HepG2 (cell line): ENCODE data around the gene YLPM1. TPM values are rescaled to one million over a fixed set of nuclear protein-coding genes. Genes with fewer than 3 reads are reported as not detected.
A peak's percentile ranks its signal among the peaks of the same experiment; 100 is the strongest.

ENCODE experiments used
- BCL6 ChIP-seq: IDR thresholded peaks from 2 replicates; pipeline ENCODE4 v1.6.1; 2016; ENCODE audit warnings: missing genetic modification reagents, missing compliant biosample characterization
- CEBPB ChIP-seq: IDR thresholded peaks from 2 replicates; pipeline ENCODE4 v1.6.1; 2011; ENCODE audit warnings: low read depth, low read length, improper control_type of control experiment, borderline replicate concordance
- CENPT ChIP-seq: sonication (generic); formaldehyde crosslinking; IDR thresholded peaks from 2 replicates; pipeline ENCODE4 v1.8.0; 2022; ENCODE audit warnings: low read depth, mild to moderate bottlenecking, moderate library complexity, missing genetic modification reagents
- EHMT2 ChIP-seq: fragments of 200-600 bp; sonication (generic); IDR thresholded peaks from 2 replicates; pipeline ENCODE4 v1.7.0; 2017; ENCODE audit warnings: antibody characterized with exemption, low read depth, low read length, borderline replicate concordance
- KAT8 ChIP-seq: IDR thresholded peaks from 2 replicates; pipeline ENCODE4 v1.6.1; 2016; ENCODE audit warnings: missing genetic modification reagents, missing compliant biosample characterization
- RARG ChIP-seq: sonication (generic); formaldehyde crosslinking; IDR thresholded peaks from 2 replicates; pipeline ENCODE4 v1.4.0; 2020; ENCODE audit warnings: low read depth, mild to moderate bottlenecking, missing genetic modification reagents
- RBAK ChIP-seq: sonication (generic); formaldehyde crosslinking; IDR thresholded peaks from 2 replicates; pipeline ENCODE4 v1.5.1; 2020; ENCODE audit warnings: mild to moderate bottlenecking, missing genetic modification reagents
- STAG1 ChIP-seq: sonication (generic); formaldehyde crosslinking; IDR thresholded peaks from 2 replicates; pipeline ENCODE4 v1.4.0; 2020; ENCODE audit warnings: missing genetic modification reagents
- XRCC5 ChIP-seq: fragments of 200-400 bp; formaldehyde crosslinking; optimal IDR thresholded peaks from 2 replicates; pipeline ENCODE3; 2017; ENCODE audit warnings: mild to moderate bottlenecking, low read length
- polyA plus RNA-seq, 8 experiments: library from polyadenylated mRNA; depleted of rRNA in 3 of 8; stranded (reverse) in 7 of 8; unstranded in 1 of 8; fragments of >200 nt; fragmentation: Illumina TruSeq in 4 of 8; extraction: Trizol in 4 of 8; gene quantifications; 2 replicates each; pipeline versions ENCODE4 v1.2.1 to v1.2.3, GENCODE V29; 2011 to 2016; ENCODE audit warnings: low read depth in 4 of 8, missing spikeins in 1 of 8, mixed read lengths in 1 of 8; ENCODE audit not compliant: insufficient read depth in 1 of 8
- total RNA-seq, 5 experiments: library from RNA; depleted of rRNA; stranded (reverse); fragments of >200 nt; fragmentation: Illumina TruSeq; extraction: Trizol; gene quantifications; 2 replicates each; pipeline ENCODE4 v1.2.3, GENCODE V29; 2016; ENCODE audit warnings: low read depth in 1 of 5
- TF ChIP-seq, protein P1 (sequence below): sonication (generic); formaldehyde crosslinking; IDR thresholded peaks from 2 replicates; pipeline ENCODE4 v1.4.0; 2020; ENCODE audit warnings: mild to moderate bottlenecking, missing genetic modification reagents
- TF ChIP-seq, protein P2 (sequence below): sonication (generic); formaldehyde crosslinking; IDR thresholded peaks from 2 replicates; pipeline ENCODE4 v1.5.0; 2020; ENCODE audit warnings: mild to moderate bottlenecking, missing genetic modification reagents, moderate library complexity

The YLPM1 gene
- total and polyA plus RNA-seq, 2 of the 13 experiments (the other 11 are each of a cell fraction or from before 2014, with no cell fraction given): 6.7 to 21.9 TPM

- TF ChIP-seq EHMT2: no peak
- no peak for TF ChIP-seq RBAK
- no peak for TF ChIP-seq RARG
- TF ChIP-seq, protein P1, sequence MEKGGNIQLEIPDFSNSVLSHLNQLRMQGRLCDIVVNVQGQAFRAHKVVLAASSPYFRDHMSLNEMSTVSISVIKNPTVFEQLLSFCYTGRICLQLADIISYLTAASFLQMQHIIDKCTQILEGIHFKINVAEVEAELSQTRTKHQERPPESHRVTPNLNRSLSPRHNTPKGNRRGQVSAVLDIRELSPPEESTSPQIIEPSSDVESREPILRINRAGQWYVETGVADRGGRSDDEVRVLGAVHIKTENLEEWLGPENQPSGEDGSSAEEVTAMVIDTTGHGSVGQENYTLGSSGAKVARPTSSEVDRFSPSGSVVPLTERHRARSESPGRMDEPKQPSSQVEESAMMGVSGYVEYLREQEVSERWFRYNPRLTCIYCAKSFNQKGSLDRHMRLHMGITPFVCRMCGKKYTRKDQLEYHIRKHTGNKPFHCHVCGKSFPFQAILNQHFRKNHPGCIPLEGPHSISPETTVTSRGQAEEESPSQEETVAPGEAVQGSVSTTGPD (CRISPR knock-in tag): no peak
- TF ChIP-seq CENPT: no peak
- TF ChIP-seq STAG1 (CRISPR knock-in tag): peak; percentile 89
- TF ChIP-seq BCL6 (CRISPR knock-in tag): 0 out of 2 replicates have a peak, but pooled peaks have one; percentile 13
- TF ChIP-seq, protein P2, sequence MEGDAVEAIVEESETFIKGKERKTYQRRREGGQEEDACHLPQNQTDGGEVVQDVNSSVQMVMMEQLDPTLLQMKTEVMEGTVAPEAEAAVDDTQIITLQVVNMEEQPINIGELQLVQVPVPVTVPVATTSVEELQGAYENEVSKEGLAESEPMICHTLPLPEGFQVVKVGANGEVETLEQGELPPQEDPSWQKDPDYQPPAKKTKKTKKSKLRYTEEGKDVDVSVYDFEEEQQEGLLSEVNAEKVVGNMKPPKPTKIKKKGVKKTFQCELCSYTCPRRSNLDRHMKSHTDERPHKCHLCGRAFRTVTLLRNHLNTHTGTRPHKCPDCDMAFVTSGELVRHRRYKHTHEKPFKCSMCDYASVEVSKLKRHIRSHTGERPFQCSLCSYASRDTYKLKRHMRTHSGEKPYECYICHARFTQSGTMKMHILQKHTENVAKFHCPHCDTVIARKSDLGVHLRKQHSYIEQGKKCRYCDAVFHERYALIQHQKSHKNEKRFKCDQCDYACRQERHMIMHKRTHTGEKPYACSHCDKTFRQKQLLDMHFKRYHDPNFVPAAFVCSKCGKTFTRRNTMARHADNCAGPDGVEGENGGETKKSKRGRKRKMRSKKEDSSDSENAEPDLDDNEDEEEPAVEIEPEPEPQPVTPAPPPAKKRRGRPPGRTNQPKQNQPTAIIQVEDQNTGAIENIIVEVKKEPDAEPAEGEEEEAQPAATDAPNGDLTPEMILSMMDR (CRISPR knock-in tag): peak; percentile 92
- 0 out of 2 replicates have a peak, but pooled peaks have one; percentile 35 for TF ChIP-seq KAT8 (CRISPR knock-in tag)
- TF ChIP-seq XRCC5: peak; percentile 57
- peak; percentile 57; the same call in 1 of the 2 replicates for TF ChIP-seq CEBPB
These were observed 98.0 kb downstream of the YLPM1 start (continued) for GRCh38 chr14:74860899-74861733.
